Stimulated activated naive CD8-positive, alpha-beta T cell treated with anti-CD3 and anti-CD28 coated beads, Interleukin-15, Interleukin-2, amounts not matched to agents 100 ng/mL and 50 ng/mL, for 24 hours (primary cell): ENCODE data around the gene UPK3BL2.
"Not testable (repeated sequence)": the region's sequence is repeated elsewhere in the genome, so short reads cannot be mapped to it uniquely, and the experiment has no call there.

Experiments
- H3K27ac Mint-ChIP-seq: one replicate; pipeline ENCODE4 v1.8.0; 2021; ENCODE audit warnings: mild to moderate bottlenecking, mixed read lengths
- H3K27me3 Mint-ChIP-seq: one replicate; pipeline ENCODE4 v1.8.0; 2021; ENCODE audit warnings: mixed read lengths
- H3K36me3 Mint-ChIP-seq: one replicate; pipeline ENCODE4 v1.8.0; 2021; ENCODE audit warnings: low read depth, mixed read lengths
- H3K4me1 Mint-ChIP-seq: one replicate; pipeline ENCODE4 v1.8.0; 2021; ENCODE audit warnings: low read depth, mixed read lengths
- H3K4me3 Mint-ChIP-seq: one replicate; pipeline ENCODE4 v1.8.0; 2021; ENCODE audit warnings: mild to moderate bottlenecking, mixed read lengths
- H3K9me3 Mint-ChIP-seq: one replicate; pipeline ENCODE4 v1.8.0; 2021; ENCODE audit warnings: mixed read lengths

The UPK3BL2 gene

DNA sequence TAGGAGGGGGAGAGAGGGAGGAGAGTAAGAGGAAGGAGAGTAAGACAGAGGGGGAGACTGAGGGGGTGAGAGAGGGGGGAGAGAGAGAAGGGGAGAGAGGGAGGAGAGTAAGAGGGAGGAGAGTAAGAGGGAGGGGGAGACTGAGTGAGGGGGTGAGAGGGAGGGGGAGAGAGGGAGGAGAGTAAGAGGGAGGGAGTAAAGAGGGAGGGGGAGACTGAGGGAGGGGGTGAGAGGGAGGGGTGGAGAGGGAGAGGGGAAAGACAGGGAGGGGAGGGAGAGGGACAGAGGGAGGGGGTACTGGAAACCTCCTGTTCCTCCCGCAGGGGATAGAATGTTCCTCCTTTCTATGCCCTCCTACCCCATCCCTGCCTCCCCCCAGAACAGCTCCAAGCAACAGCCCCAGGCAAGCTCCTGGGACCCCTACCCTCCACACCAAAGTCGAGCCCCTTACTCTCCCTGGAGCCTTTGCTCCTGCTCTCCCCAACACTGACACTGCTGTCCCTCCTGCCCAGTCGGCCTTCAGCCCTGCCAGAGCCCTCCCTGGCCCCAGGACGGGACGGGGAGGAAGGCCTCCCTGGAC is 30.8 kb downstream of the UPK3BL2 start:
- H3K4me3 Mint-ChIP-seq, H3K27me3 Mint-ChIP-seq, H3K36me3 Mint-ChIP-seq, H3K9me3 Mint-ChIP-seq, H3K4me1 Mint-ChIP-seq, H3K27ac Mint-ChIP-seq: not testable (repeated sequence)

DNA sequence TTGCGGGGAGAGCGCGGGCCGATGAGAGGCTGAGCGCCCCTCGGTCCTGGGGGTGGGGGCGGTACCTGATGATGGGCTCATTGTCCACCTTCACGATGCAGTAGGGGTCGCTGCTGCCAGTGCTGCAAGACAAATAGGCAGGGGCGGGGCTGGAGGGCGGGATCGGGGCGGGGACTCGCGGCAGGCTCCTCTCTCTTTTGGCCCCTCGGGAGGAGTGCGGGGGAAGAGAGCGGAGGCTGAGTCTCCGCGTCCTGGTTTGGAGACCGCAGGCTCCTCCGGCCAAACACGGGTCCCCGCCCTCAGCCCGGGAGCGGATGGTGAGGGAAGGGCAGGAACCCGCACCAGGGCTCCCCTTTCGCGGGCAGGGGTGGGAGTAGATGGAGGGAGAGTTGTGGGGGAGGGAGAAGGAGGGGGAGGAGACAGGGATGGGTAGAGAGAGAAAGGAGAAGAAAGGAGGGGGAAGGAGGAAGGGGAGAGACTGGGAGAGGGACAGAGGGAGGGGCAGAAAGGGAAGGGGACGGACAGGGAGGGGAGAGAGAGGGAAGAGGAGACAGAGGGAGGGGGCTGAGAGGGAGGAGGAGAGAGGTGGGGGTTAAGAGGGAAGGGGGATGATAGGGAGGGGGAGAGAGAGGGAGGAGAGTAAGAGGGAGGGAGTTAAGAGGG is 31.5 kb downstream of the UPK3BL2 start:
- not testable (repeated sequence) for H3K36me3 Mint-ChIP-seq, H3K9me3 Mint-ChIP-seq, H3K4me3 Mint-ChIP-seq, H3K27me3 Mint-ChIP-seq, H3K4me1 Mint-ChIP-seq, H3K27ac Mint-ChIP-seq

GRCh38 chr7:102510575-102510974 is 32.9 kb downstream of the UPK3BL2 start:
- H3K4me3 Mint-ChIP-seq, H3K27me3 Mint-ChIP-seq, H3K4me1 Mint-ChIP-seq, H3K36me3 Mint-ChIP-seq, H3K9me3 Mint-ChIP-seq, H3K27ac Mint-ChIP-seq: not testable (repeated sequence)

GRCh38 chr7:102507410-102508088 is 35.9 kb downstream of the UPK3BL2 start:
- H3K36me3 Mint-ChIP-seq = not testable (repeated sequence)

DNA sequence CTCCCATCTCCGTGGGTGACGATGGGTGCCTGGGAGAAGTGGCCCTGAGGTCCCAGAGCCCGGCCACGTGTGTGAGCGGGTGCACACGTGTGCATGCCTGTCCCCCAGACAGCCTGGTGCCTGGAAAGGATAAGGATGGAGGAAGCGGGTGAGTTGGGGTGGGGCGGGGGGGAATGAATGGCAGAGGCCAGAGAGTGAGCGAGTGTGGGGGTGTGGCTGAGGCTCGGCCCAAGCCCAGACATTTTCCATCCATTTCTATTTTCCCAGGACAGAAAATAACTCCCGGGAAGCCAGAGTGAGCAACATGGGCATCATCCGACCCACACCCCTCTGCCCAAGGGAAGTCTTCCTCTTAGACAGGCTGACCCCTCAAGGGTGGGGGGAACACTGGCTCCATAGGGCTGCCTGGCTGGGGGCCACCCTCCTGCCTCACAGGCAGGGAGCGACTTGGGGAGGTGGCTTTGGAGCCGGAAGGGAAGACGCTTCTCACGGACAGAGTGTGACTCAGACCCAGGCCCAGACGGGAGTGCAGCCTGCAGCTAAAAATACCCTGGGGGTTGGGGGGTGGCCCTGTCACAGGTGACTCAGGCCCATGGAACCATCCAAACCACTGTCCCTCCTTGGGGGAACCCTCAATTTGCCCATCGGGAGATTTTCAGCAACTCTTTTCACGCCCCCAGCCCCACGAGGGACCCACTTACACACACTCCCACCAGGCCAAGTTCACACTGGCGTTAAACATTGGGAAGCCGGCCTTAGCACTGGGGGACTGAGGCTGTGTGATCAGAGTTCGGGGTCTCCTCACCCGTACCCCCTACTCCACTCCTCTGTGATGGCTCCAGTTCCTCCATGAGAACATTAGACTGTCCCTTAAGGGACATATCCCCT is 38.0 kb downstream of the UPK3BL2 start:
- not testable (repeated sequence) for H3K36me3 Mint-ChIP-seq, H3K4me3 Mint-ChIP-seq, H3K27ac Mint-ChIP-seq, H3K4me1 Mint-ChIP-seq, H3K9me3 Mint-ChIP-seq, H3K27me3 Mint-ChIP-seq

More at GRCh38 chr7:102507410-102508088, 35.9 kb downstream of the UPK3BL2 start:
- not testable (repeated sequence) for H3K4me1 Mint-ChIP-seq, H3K27me3 Mint-ChIP-seq, H3K9me3 Mint-ChIP-seq, H3K27ac Mint-ChIP-seq, H3K4me3 Mint-ChIP-seq

DNA sequence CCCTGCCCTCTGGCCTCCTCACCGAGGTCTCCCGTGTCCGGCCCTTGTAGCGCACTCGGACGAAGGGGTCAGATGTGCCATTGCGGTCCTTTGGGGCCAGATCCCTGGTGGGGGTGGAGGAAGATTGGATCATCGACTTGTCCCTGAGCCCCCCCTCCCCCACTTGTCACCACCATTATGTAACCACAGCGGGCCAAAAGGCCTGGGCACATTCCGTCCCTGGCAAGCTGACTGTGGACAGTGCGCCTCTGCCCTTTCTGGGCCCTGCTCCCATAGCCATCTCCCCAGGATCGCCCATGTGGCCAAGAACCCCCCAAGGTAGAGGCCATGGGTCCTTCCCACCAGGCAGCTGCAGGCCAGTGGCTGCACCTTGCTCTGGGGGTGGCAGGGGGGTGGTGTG is 40.4 kb downstream of the UPK3BL2 start:
- H3K4me3 Mint-ChIP-seq, H3K27ac Mint-ChIP-seq, H3K9me3 Mint-ChIP-seq, H3K4me1 Mint-ChIP-seq, H3K36me3 Mint-ChIP-seq, H3K27me3 Mint-ChIP-seq: not testable (repeated sequence)

DNA sequence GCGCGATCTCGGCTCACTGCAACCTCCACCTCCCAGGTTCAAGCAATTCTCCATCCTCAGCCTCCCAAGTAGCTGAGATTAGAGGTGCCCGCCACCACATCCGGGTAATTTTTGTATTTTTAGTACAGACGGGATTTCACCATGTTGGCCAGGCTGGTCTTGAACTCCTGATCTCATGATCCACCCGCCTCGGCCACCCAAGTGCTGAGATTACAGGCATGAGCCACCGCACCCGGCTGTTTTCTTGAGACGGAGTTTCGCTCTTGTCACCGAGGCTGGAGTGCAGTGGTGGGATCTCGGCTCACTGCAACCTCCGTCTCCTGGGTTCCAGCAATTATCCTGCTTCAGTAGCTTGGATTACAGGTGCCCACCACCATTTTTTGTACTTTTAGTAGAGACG is 45.2 kb downstream of the UPK3BL2 start:
- not testable (repeated sequence) for H3K4me3 Mint-ChIP-seq, H3K9me3 Mint-ChIP-seq, H3K27ac Mint-ChIP-seq, H3K4me1 Mint-ChIP-seq, H3K36me3 Mint-ChIP-seq, H3K27me3 Mint-ChIP-seq

GRCh38 chr7:102497308-102497707 is 46.2 kb downstream of the UPK3BL2 start:
- H3K4me3 Mint-ChIP-seq, H3K27me3 Mint-ChIP-seq, H3K4me1 Mint-ChIP-seq, H3K27ac Mint-ChIP-seq, H3K36me3 Mint-ChIP-seq, H3K9me3 Mint-ChIP-seq: not testable (repeated sequence)

DNA sequence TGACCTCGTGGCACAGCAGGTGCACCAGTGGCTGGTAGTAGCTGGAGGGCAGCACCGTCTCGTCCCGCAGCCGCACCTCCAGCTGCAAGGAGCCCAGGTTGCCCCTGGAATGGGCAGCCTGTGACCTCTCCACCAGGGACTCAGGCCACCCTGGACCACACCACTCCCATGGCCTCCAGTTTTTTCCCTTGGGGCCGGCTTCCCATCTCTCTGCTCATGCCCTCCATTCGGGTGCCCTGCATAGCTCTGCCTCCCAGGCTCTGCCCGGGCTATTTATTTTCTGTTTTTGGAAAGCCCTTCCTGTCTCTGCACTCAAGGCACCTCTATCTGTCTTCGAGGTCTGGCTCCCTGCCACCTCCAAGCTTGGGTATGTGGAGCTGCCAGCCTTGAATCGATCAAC is 46.6 kb downstream of the UPK3BL2 start:
- not testable (repeated sequence) for H3K4me1 Mint-ChIP-seq, H3K9me3 Mint-ChIP-seq, H3K4me3 Mint-ChIP-seq, H3K36me3 Mint-ChIP-seq, H3K27ac Mint-ChIP-seq, H3K27me3 Mint-ChIP-seq

- not testable (repeated sequence) for H3K27me3 Mint-ChIP-seq, H3K4me1 Mint-ChIP-seq, H3K27ac Mint-ChIP-seq, H3K9me3 Mint-ChIP-seq, H3K4me3 Mint-ChIP-seq, H3K36me3 Mint-ChIP-seq
These were observed 48.9 kb downstream of the UPK3BL2 start for GRCh38 chr7:102494473-102495149.

GRCh38 chr7:102494026-102494425 is 49.5 kb downstream of the UPK3BL2 start:
- not testable (repeated sequence) for H3K27ac Mint-ChIP-seq, H3K9me3 Mint-ChIP-seq, H3K27me3 Mint-ChIP-seq, H3K36me3 Mint-ChIP-seq, H3K4me1 Mint-ChIP-seq, H3K4me3 Mint-ChIP-seq

- H3K36me3 Mint-ChIP-seq, H3K9me3 Mint-ChIP-seq, H3K4me3 Mint-ChIP-seq, H3K4me1 Mint-ChIP-seq, H3K27ac Mint-ChIP-seq, H3K27me3 Mint-ChIP-seq: not testable (repeated sequence)
These were observed 50.1 kb downstream of the UPK3BL2 start for GRCh38 chr7:102493220-102493935.

DNA sequence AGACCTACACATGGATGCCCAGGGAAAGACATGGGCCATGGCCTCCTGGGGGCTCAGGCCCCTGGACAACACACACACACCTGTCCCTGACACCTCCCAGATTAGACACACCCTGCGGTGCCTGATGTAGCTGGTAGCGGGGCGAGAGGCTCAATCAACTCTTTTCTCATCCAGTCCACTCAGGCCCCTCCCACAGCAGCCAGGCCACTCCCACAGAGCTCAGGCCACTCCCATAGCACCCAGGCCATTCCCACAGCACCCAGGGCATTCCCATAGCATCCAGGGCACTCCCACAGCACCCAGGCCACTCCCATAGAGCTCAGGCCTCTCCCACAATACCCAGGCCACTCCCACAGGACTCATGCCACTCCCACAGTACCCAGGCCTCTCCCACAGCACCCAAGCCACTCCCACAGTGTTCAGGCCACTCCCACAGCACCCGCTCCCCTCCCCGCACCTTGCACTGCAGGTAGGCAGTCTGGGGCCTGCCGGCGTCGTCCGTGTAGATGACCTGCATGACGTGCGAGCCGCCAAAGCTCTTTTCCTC is 52.9 kb downstream of the UPK3BL2 start:
- H3K9me3 Mint-ChIP-seq, H3K4me3 Mint-ChIP-seq, H3K36me3 Mint-ChIP-seq, H3K27me3 Mint-ChIP-seq, H3K4me1 Mint-ChIP-seq, H3K27ac Mint-ChIP-seq: not testable (repeated sequence)
